ENCODE results near the gene VIPAS39. TPM values are rescaled to one million over a fixed set of nuclear protein-coding genes. Genes with fewer than 3 reads are reported as not detected.

The VIPAS39 gene
- total RNA-seq, 1 donor from 2014 or later = 23.4 TPM

GRCh38 chr14:77407158-77407557, 50.2 kb downstream of the VIPAS39 start:
- no peaks in the 10 kb centered on the region for H3K27me3 ChIP-seq (ENCODE audit: control insufficient read depth, insufficient read depth, low read length)
- H3K36me3 ChIP-seq (ENCODE audit: control insufficient read depth, insufficient read depth, low read length) = no peaks in the 10 kb centered on the region
- H3K4me3 ChIP-seq (ENCODE audit: low read depth, low read length) = no peak overlapping the region
- TF ChIP-seq CTCF (IDR thresholded peaks at IDR 0.05; ENCODE audit: insufficient read depth, low read length, poor library complexity, severe bottlenecking) = no peak
- no peak for DNase-seq (ENCODE audit: low read depth)

GRCh38 chr14:77406718-77407117, 50.7 kb downstream of the VIPAS39 start:
- TF ChIP-seq CTCF (IDR thresholded peaks at IDR 0.05; ENCODE audit: insufficient read depth, low read length, poor library complexity, severe bottlenecking) = no peak
- Histone ChIP-seq H3K4me3 (ENCODE audit: low read depth, low read length) (no peak overlapping the region), H3K27me3 (ENCODE audit: control insufficient read depth, insufficient read depth, low read length) (no peaks in the 10 kb centered on the region), H3K36me3 (ENCODE audit: control insufficient read depth, insufficient read depth, low read length) (no peaks in the 10 kb centered on the region)
- DNase-seq (ENCODE audit: low read depth) = no peak

- TF ChIP-seq CTCF (IDR thresholded peaks at IDR 0.05; ENCODE audit: insufficient read depth, low read length, poor library complexity, severe bottlenecking) = no peak
- H3K36me3 ChIP-seq (ENCODE audit: control insufficient read depth, insufficient read depth, low read length) = no peaks in the 10 kb centered on the region
- no peak for DNase-seq (ENCODE audit: low read depth)
These were observed 51.3 kb downstream of the VIPAS39 start for GRCh38 chr14:77406086-77406485.

GRCh38 chr14:77403768-77404167, 53.6 kb downstream of the VIPAS39 start:
- Histone ChIP-seq H3K36me3 (ENCODE audit: control insufficient read depth, insufficient read depth, low read length) (no peaks in the 10 kb centered on the region), H3K4me3 (ENCODE audit: low read depth, low read length) (no peak overlapping the region), H3K27me3 (ENCODE audit: control insufficient read depth, insufficient read depth, low read length) (no peaks in the 10 kb centered on the region)
- TF ChIP-seq CTCF (IDR thresholded peaks at IDR 0.05; ENCODE audit: insufficient read depth, low read length, poor library complexity, severe bottlenecking) = no peak
- DNase-seq (ENCODE audit: low read depth) = no peak

More at GRCh38 chr14:77406086-77406485, 51.3 kb downstream of the VIPAS39 start:
- Histone ChIP-seq H3K4me3 (ENCODE audit: low read depth, low read length) (no peak overlapping the region), H3K27me3 (ENCODE audit: control insufficient read depth, insufficient read depth, low read length) (no peaks in the 10 kb centered on the region)

- Histone ChIP-seq H3K27me3 (ENCODE audit: control insufficient read depth, insufficient read depth, low read length) (no peaks in the 10 kb centered on the region), H3K36me3 (ENCODE audit: control insufficient read depth, insufficient read depth, low read length) (no peaks in the 10 kb centered on the region), H3K4me3 (ENCODE audit: low read depth, low read length) (no peak overlapping the region)
- no peak for DNase-seq (ENCODE audit: low read depth)
- TF ChIP-seq CTCF (IDR thresholded peaks at IDR 0.05; ENCODE audit: insufficient read depth, low read length, poor library complexity, severe bottlenecking) = no peak
These were observed 57.2 kb downstream of the VIPAS39 start for GRCh38 chr14:77400216-77400615.

GRCh38 chr14:77390188-77390587, 67.2 kb downstream of the VIPAS39 start:
- no peak for DNase-seq (ENCODE audit: low read depth)
- no peaks in the 10 kb centered on the region for H3K36me3 ChIP-seq (ENCODE audit: control insufficient read depth, insufficient read depth, low read length)
- TF ChIP-seq CTCF (IDR thresholded peaks at IDR 0.05; ENCODE audit: insufficient read depth, low read length, poor library complexity, severe bottlenecking) = no peak
- no peak overlapping the region for H3K4me3 ChIP-seq (ENCODE audit: low read depth, low read length)
- no peaks in the 10 kb centered on the region for H3K27me3 ChIP-seq (ENCODE audit: control insufficient read depth, insufficient read depth, low read length)

Data from kidney epithelial cell (primary cell).